Astrocyte of the spinal cord (primary cell): ENCODE data around the gene VSTM2B.

Experiments used
- DNase-seq: peaks from one replicate; pipeline ENCODE4 v3.0.0; 2011; ENCODE audit warnings: low read depth, low spot score
- H3K4me3 ChIP-seq: 2 replicates; pipeline ENCODE4 v1.5.1; 2011; ENCODE audit warnings: low read depth, mild to moderate bottlenecking, low read length, moderate library complexity
- in situ Hi-C: cut with HindIII; loops from 2 replicates; pipeline ENCODE4 v1.10.0; 2017; ENCODE audit warnings: low sequenced_read_pairs
- TF ChIP-seq, protein P1 (sequence below): IDR thresholded peaks from 2 replicates; pipeline ENCODE4 v1.5.1; 2012; ENCODE audit warnings: low read depth, mild to moderate bottlenecking, low read length, inconsistent platforms

Gene VSTM2B

DNA sequence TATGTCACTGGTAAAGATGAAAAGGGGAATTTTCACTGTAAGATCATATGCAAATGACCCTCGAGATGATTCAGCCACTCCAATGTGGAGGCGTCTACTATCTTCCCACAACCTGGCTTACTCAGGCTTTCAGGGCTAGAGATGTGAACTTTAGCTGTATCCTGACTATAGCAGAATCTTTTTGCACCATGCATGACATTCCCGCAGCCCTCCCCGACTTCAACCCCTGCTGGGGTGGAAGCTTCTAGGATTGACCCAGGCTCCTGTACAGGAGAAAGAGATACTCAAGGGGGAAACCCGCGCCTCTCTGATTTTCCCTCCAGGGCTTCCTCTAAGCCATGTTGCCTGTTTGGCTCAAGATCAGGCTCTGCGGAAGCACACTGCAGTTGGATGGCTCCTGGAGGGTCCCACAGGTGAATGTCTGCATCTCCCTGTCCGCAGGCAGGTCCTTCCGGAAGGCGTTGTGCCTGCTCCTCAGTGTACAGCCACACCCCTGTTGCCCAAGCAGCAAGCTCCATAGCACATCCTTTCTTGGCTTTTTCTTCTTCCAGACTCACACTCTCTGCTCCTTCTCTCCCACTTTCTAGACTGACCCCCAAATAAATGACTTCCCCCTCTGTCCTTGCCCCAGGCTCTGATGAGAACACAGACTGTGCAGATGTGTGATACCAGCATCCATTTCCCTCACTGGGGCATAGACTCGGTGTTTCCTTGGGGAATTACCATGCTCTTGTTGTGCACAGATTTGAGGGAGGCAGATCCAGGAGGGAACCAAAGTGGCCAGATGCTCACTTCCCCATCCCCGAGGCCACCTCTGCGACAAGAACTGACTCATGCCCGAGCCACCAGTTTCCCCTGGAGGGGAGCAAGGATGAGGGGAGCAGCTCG lies 51.2 kb downstream of the VSTM2B start:
- no peak overlapping the region for H3K4me3 ChIP-seq
- DNase-seq: no peak
- TF ChIP-seq, protein P1, sequence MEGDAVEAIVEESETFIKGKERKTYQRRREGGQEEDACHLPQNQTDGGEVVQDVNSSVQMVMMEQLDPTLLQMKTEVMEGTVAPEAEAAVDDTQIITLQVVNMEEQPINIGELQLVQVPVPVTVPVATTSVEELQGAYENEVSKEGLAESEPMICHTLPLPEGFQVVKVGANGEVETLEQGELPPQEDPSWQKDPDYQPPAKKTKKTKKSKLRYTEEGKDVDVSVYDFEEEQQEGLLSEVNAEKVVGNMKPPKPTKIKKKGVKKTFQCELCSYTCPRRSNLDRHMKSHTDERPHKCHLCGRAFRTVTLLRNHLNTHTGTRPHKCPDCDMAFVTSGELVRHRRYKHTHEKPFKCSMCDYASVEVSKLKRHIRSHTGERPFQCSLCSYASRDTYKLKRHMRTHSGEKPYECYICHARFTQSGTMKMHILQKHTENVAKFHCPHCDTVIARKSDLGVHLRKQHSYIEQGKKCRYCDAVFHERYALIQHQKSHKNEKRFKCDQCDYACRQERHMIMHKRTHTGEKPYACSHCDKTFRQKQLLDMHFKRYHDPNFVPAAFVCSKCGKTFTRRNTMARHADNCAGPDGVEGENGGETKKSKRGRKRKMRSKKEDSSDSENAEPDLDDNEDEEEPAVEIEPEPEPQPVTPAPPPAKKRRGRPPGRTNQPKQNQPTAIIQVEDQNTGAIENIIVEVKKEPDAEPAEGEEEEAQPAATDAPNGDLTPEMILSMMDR: no peak
- in situ Hi-C loops: no loop called here

DNA sequence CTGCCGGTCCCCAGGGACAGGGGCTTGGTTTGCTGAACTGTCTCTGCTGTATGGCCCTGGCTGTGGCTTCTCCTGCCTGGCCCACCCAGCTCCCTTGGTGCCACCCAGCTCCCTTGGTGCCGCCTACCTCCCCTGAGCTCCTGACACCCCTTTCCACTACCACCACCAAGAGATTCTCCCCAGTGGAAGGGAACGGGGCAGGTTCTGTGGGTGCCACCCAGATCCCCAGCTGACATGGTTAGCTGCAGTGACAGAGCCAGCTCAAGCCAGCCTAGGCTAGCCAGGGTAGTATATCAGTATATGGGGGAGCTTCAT lies 51.8 kb downstream of the VSTM2B start:
- TF ChIP-seq, protein P1: no peak
- no peak overlapping the region for H3K4me3 ChIP-seq
- no peak for DNase-seq
- in situ Hi-C loops: no loop called here

DNA sequence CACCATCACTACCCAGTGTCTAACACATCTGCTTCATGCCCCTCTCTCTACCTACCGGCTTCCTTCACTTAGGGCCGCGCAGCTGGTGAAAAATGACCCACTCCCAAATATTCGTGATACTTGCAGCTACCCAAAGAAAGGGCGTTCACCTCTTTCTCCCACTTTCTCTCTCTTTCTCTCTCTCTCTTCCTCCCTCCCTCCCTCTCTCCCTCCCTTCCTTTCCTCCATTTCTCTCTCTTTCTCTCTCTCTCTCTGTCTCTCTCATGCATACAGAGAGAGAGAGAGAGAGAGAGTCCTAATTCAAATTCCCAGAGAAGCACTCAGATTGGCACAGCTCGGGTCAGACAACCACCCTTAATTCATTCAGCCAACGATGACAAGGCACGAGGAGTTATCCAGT lies 52.6 kb downstream of the VSTM2B start:
- no peak overlapping the region for H3K4me3 ChIP-seq
- DNase-seq: no peak
- TF ChIP-seq, protein P1: no peak
- in situ Hi-C loops: no loop called here

DNA sequence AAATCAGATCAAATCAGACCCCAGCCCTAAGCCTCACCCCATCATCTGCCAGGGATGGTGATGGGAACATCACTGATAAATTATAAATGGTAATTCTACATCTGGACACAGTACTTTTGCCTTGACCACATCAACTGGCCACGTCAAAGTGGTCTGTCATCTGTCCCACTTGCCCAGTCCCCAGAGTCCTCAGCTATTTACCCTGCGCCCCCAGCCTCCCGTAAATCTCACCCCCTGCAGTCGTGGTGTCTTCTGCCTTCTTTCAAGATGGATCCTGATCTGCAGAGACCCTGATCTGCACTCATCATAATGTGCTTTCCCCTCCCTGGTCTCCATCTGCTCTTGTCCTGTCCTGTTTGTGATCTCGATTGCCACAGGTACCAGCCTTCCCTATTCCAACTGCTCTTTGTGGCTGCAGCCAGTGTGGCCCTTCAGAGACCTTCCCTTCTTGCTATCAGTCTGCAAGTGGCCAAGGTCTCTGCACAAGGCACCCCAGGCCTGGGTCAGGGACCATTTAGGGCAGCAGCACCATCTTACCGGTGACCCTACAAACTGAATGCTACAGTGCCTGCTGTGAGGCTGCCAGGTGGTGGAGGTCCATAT lies 53.6 kb downstream of the VSTM2B start:
- TF ChIP-seq, protein P1: no peak
- no peak for DNase-seq
- in situ Hi-C loops: no loop called here
- H3K4me3 ChIP-seq: no peak overlapping the region

DNA sequence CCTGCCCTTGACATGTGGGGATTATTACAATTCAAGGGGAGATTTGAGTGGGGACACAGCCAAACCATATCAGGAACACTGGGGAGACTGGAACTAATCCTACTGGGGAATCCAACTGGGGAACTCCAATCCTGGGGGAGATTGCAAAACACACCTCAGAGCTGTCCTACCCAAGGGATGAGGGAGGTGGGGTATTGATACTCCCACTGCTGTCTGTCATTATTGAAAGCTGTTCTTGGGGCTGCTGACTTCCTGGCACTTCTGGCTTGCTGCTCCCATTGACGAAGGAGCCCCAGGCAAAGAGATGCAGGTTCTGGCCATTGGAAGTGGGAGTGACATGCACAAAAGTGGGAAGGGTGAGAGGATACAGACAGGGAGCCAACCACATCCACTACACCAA lies 55.6 kb downstream of the VSTM2B start:
- TF ChIP-seq, protein P1: no peak
- in situ Hi-C loops: no loop called here
- DNase-seq: no peak
- H3K4me3 ChIP-seq: no peak overlapping the region

DNA sequence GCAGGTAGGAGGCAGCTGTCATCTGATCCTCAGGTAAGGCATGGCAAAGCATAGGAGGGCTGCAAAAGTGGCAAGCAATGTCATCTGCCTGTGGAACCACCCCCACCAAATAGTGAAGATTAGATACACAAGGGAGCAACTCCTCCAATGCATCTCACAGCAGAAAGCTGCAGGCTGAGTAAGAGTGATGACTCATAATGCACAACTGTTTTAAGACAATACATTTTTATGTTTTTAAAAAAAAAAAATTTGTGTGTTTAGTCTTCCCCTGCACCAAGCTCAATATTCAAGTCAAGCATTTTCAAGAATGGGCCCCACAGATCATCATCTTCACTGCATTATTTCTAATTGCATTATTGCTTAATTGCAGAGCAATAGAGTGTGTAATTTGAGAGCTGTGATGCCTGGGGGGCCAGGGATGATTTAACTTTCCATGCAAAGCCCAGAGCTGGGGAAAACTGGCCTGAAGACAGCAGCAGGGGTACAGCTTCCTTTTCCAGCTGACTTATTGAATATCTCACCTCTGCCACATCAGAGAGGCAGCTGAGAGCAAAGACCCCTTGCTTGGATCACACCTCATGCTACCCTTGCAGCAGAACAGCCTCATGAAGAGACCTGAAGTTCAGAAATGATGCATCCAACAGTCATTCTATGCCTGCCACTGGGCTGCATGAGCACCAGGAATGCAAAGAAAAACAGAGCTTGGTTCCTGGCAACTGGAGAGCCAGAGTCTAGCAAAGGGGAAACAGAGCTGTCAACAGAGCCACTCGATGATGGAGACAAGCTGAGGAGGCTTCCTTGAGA lies 57.6 kb downstream of the VSTM2B start:
- H3K4me3 ChIP-seq: no peak overlapping the region
- TF ChIP-seq, protein P1: no peak
- in situ Hi-C loops: no loop called here
- no peak for DNase-seq
